Natural killer cell treated with Interleukin-12 subunit alpha and Interleukin-12 subunit beta and Interleukin-15 and Interleukin-18, amount 100 ng/mL, for 72 hours (primary cell): ENCODE data around the gene TSHB. TPM values are rescaled to one million over a fixed set of nuclear protein-coding genes. Genes with fewer than 3 reads are reported as not detected.
A peak's percentile ranks its signal among the peaks of the same experiment; 100 is the strongest.

Source experiments
- ATAC-seq, 2 donors: fragments of 150-1000 bp; cut with Tn5 transposase in 1 of 2; sonication (Bioruptor Pico), chemical (Tn5 transposase) in 1 of 2; 2 replicates each; pipeline ENCODE4 v1.10.0; 2021
- DNase-seq: peaks from one replicate; pipeline ENCODE4 v3.0.0; 2022; ENCODE audit warnings: low spot score
- H3K27ac Mint-ChIP-seq, 2 donors: 1 replicate in 1 of 2; 2 replicates in 1 of 2; pipeline ENCODE4 v1.8.0; 2022; ENCODE audit warnings: mixed read lengths in 2 of 2, mild to moderate bottlenecking in 1 of 2, moderate library complexity in 1 of 2
- H3K27me3 Mint-ChIP-seq, 2 donors: 1 replicate in 1 of 2; 2 replicates in 1 of 2; pipeline ENCODE4 v1.8.0; 2022; ENCODE audit warnings: mixed read lengths in 2 of 2
- H3K36me3 Mint-ChIP-seq: one replicate; pipeline ENCODE4 v1.8.0; 2022; ENCODE audit warnings: mixed read lengths
- H3K4me1 Mint-ChIP-seq, 2 donors: 1 replicate in 1 of 2; 2 replicates in 1 of 2; pipeline ENCODE4 v1.8.0; 2022; ENCODE audit warnings: low read depth in 2 of 2, mixed read lengths in 2 of 2, mild to moderate bottlenecking in 1 of 2
- H3K4me3 Mint-ChIP-seq: one replicate; pipeline ENCODE4 v1.8.0; 2022; ENCODE audit warnings: mixed read lengths
- H3K9me3 Mint-ChIP-seq: 2 replicates; pipeline ENCODE4 v1.8.0; 2022; ENCODE audit warnings: mixed read lengths
- total RNA-seq, 2 donors: library from RNA; stranded (reverse); gene quantifications; one replicate each; pipeline ENCODE4 v1.2.3, GENCODE V29; 2022

The TSHB gene
- total RNA-seq, 2 donors from 2014 or later, result not detected

GRCh38 chr1:115067161-115067859 is 37.7 kb downstream of the TSHB start:
- H3K9me3 Mint-ChIP-seq, result no peaks in the 10 kb centered on the region
- no peak for ATAC-seq
- H3K4me1 Mint-ChIP-seq, result peaks cover 47 to 51% of the 10 kb centered on the region in 2 donors

GRCh38 chr1:115068826-115069585 is 39.4 kb downstream of the TSHB start:
- Mint-ChIP-seq H3K4me1 (peaks cover 47 to 51% of the 10 kb centered on the region in 2 donors), H3K27me3 (no peaks in the 10 kb centered on the region), H3K36me3 (no peaks in the 10 kb centered on the region), H3K27ac (peak overlapping the region in 1 of 2 donors; percentile 44), H3K9me3 (no peaks in the 10 kb centered on the region), H3K4me3 (no peak overlapping the region)
- ATAC-seq (no peak), DNase-seq (no peak)

More at GRCh38 chr1:115067161-115067859, 37.7 kb downstream of the TSHB start:
- Mint-ChIP-seq H3K4me3 (no peak overlapping the region), H3K36me3 (no peaks in the 10 kb centered on the region), H3K27ac (peak overlapping the region in 1 of 2 donors; percentile 4), H3K27me3 (no peaks in the 10 kb centered on the region)
- no peak for DNase-seq

- DNase-seq (no peak), ATAC-seq (no peak)
- peak overlapping the region; percentile 33 to 44 for H3K27ac Mint-ChIP-seq
- H3K4me1 Mint-ChIP-seq, result peaks cover 40 to 48% of the 10 kb centered on the region in 2 donors
- H3K36me3 Mint-ChIP-seq, result no peaks in the 10 kb centered on the region
- H3K9me3 Mint-ChIP-seq, result no peaks in the 10 kb centered on the region
- H3K27me3 Mint-ChIP-seq, result no peaks in the 10 kb centered on the region
- H3K4me3 Mint-ChIP-seq, result no peak overlapping the region
Observed at GRCh38 chr1:115069659-115070308, 40.2 kb downstream of the TSHB start.

GRCh38 chr1:115071012-115071664 is 41.5 kb downstream of the TSHB start:
- H3K27ac Mint-ChIP-seq, result peak overlapping the region; percentile 33 to 44
- peaks cover 47 to 51% of the 10 kb centered on the region in 2 donors for H3K4me1 Mint-ChIP-seq
- DNase-seq, result no peak
- no peaks in the 10 kb centered on the region for H3K36me3 Mint-ChIP-seq
- peak overlapping the region; percentile 16 for H3K4me3 Mint-ChIP-seq
- no peaks in the 10 kb centered on the region for H3K9me3 Mint-ChIP-seq
- ATAC-seq, result peak in 1 of 2 donors; percentile 52
- no peaks in the 10 kb centered on the region for H3K27me3 Mint-ChIP-seq

DNA sequence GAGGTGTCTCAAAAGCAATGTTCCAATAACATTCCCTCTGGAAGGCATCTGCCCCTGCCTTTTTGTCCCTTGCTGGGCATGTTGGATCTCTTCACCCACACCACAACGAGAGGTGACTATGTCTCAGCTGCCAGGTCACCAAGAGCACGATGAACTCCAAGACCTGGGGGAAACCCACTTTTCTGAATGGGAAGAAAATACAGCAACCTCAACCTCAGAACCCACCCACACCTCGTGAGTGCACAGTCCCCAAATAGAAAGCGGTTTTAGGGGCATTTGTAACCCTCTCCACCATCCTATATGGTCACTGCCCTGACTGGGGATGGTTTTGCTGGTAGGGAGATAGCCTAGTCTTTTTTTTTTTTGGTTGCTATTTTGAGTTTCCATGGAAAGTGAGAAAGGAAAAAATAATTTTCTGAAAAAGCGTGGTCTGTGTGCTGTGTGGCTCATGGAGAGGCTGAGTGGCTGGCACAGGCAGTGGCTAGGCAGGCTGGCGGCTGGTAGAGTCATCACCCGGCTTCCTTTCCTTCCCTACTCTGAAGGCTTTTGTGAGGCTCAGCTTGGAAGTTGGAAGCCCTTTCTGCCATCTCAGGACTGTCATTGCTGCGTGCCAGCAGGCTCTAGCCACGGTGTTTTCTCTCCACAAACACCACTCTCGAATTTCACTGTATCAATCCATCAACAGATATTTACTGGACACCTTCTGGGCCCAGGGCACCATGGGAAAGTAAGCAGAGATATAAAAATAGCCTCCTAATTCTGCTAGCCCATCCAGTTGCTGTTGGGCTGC is 43.9 kb downstream of the TSHB start:
- Mint-ChIP-seq H3K4me3 (peak overlapping the region; percentile 8), H3K27me3 (no peaks in the 10 kb centered on the region), H3K4me1 (peaks cover 48 to 50% of the 10 kb centered on the region in 2 donors), H3K27ac (peak overlapping the region in 1 of 2 donors; percentile 44), H3K36me3 (no peaks in the 10 kb centered on the region), H3K9me3 (no peaks in the 10 kb centered on the region)
- DNase-seq (no peak), ATAC-seq (peak; percentile 69 to 81)

- no peak overlapping the region for H3K4me3 Mint-ChIP-seq
- no peaks in the 10 kb centered on the region for H3K36me3 Mint-ChIP-seq
- DNase-seq, result no peak
- no peak for ATAC-seq
- no peaks in the 10 kb centered on the region for H3K27me3 Mint-ChIP-seq
- no peaks in the 10 kb centered on the region for H3K9me3 Mint-ChIP-seq
- H3K4me1 Mint-ChIP-seq, result peaks cover 48 to 50% of the 10 kb centered on the region in 2 donors
- H3K27ac Mint-ChIP-seq, result peak overlapping the region in 1 of 2 donors; percentile 21
Observed at GRCh38 chr1:115074839-115075534, 45.4 kb downstream of the TSHB start.

DNA sequence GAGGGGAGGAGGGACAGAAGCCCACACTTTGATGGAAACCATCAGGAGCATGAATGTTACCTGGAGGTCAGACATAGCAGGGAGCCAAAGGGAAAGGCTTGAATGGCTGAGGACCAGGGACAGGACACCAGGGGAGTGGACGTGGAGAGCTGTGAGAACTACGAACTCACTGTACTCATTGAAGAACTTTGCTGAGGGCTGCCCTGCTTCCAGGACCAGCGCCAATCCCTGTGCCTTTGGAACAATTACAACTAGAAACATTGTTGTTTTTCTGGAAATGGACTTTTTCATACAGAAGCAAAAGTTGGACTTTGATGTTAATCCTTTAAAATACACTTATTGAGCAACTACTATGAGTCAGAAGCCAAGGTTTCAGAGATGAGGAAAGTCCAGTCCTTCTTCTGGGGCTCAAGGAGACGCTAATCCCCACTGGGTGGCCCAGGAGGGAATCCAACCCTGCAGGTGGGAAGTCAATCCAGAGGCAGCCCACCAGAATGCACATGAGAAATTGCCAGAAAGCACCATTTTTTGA is 46.8 kb downstream of the TSHB start:
- no peak overlapping the region for H3K27ac Mint-ChIP-seq
- peaks cover 33 to 39% of the 10 kb centered on the region in 2 donors for H3K4me1 Mint-ChIP-seq
- no peaks in the 10 kb centered on the region for H3K9me3 Mint-ChIP-seq
- ATAC-seq (no peak), DNase-seq (no peak)
- no peaks in the 10 kb centered on the region for H3K36me3 Mint-ChIP-seq
- H3K4me3 Mint-ChIP-seq, result no peak overlapping the region
- H3K27me3 Mint-ChIP-seq, result no peaks in the 10 kb centered on the region

GRCh38 chr1:115077286-115077983 is 47.8 kb downstream of the TSHB start:
- DNase-seq, result no peak
- Mint-ChIP-seq H3K4me3 (no peak overlapping the region), H3K9me3 (no peaks in the 10 kb centered on the region), H3K4me1 (peaks cover 23 to 31% of the 10 kb centered on the region in 2 donors), H3K36me3 (no peaks in the 10 kb centered on the region), H3K27me3 (no peaks in the 10 kb centered on the region), H3K27ac (no peak overlapping the region)
- ATAC-seq, result no peak

DNA sequence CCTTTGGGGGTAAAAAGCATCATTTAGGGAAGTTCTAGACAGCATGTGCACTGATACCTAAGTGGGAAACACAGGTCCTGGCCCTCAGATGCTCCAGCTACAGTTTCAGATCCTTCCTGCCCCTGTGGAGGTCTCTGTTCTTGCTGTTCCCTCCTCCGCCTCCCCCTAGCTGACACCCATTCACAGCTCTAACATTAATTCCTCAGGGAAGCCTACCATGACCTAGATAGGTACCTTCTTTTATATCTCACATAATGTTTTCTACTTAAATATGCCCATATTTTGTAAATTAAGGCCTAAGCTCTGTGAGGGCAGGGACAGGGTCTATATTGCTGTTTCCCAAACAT is 48.3 kb downstream of the TSHB start:
- H3K27me3 Mint-ChIP-seq, result no peaks in the 10 kb centered on the region
- no peak overlapping the region for H3K4me3 Mint-ChIP-seq
- DNase-seq (no peak), ATAC-seq (no peak)
- H3K4me1 Mint-ChIP-seq, result peaks cover 23 to 26% of the 10 kb centered on the region in 2 donors
- H3K36me3 Mint-ChIP-seq, result no peaks in the 10 kb centered on the region
- no peak overlapping the region for H3K27ac Mint-ChIP-seq
- H3K9me3 Mint-ChIP-seq, result no peaks in the 10 kb centered on the region

DNA sequence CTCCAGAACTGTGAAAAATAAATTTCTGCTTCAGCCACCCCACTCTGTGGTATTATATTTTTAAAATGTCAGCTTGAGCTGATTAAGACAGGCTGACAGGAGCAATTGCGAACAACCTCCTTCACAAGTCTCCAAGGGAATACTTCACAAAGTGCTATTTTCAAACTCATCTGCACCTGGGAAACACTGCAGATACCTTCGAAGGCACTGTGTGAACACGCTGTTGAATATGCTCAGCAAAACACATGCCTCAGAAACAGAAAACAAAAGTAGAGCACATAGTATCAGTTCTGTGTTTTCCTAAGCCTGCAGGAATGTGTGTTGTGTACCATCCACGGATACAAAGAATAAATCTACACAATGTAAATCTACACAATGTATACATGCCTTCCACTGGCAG is 49.1 kb downstream of the TSHB start:
- Mint-ChIP-seq H3K27me3 (no peaks in the 10 kb centered on the region), H3K4me3 (no peak overlapping the region), H3K4me1 (peaks cover 18 to 22% of the 10 kb centered on the region in 2 donors), H3K36me3 (no peaks in the 10 kb centered on the region), H3K27ac (no peak overlapping the region), H3K9me3 (no peaks in the 10 kb centered on the region)
- DNase-seq (no peak), ATAC-seq (no peak)

GRCh38 chr1:115082949-115083348 is 53.3 kb downstream of the TSHB start:
- H3K27me3 Mint-ChIP-seq, result no peaks in the 10 kb centered on the region
- H3K27ac Mint-ChIP-seq, result no peak overlapping the region
- no peaks in the 10 kb centered on the region for H3K36me3 Mint-ChIP-seq
- H3K4me3 Mint-ChIP-seq, result no peak overlapping the region
- no peak for DNase-seq
- no peak for ATAC-seq
- no peaks in the 10 kb centered on the region for H3K9me3 Mint-ChIP-seq
- peaks cover 32 to 40% of the 10 kb centered on the region in 2 donors for H3K4me1 Mint-ChIP-seq
